NCI-H1092 (cell line): Measurements from ENCODE around the gene FCAR.
"Not testable (repeated sequence)": the region's sequence is repeated elsewhere in the genome, so short reads cannot be mapped to it uniquely, and the experiment has no call there.

ENCODE experiments used
- DNase-seq: peaks from one replicate; lab custom pipeline; 2025; lab: John Stamatoyannopoulos, UW

Gene FCAR

DNA sequence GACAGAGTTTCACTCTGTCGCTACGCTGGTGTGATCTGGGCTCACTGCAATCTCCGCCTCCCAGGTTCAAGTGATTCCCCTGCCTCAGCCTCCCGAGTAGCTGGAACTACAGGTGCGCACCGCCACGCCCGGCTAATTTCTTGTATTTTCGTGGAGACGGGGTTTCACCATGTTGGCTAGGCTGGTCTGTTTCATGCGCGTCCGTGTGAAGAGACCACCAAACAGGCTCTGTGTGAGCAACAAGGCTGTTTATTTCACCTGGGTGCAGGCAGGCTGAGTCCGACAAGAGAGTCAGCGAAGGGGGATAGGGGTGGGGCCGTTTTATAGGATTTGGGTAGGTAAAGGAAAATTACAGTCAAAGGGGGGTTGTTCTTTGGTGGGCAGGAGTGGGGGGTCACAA, 20.1 kb downstream of the FCAR start:
- DNase-seq = not testable (repeated sequence)

DNA sequence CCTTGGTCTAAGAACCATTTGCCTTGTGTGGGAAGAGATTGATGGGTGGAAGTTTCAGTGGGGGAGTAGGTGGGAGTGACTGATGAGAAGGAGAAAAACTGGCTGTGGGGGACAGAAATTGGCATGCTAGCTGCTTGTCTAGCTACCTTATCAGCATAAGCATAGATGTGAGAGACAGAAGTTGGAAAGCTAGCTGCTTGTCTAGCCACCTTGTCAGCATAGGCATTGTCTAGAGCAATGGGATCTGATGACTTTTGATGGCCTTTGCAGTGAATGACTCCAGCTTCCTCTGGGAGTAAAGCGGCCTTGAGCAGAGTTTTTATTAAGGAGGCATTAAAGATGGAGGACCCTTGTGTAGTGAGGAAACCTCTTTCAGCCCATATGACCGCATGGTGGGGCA, 22.0 kb downstream of the FCAR start:
- no peak for DNase-seq

DNA sequence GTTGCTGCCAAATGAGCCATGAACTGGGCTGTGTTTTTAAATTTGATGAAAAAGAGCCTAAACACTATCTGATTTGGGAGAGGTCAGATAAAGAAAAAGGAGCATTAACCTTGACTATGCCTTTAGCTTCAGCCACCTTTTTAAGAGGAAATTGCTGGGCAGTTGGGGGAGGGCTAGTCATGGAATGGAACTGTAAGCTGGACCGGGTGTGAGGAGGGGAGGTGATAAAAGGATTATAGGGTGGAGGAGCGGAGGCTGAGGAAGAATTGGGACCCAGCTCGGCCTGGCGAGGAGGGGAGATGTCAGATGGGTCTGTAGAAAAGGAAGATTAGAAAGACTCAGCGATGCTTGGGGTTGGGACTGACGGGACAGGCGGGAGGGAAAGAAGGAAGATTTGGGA, 24.6 kb downstream of the FCAR start:
- not testable (repeated sequence) for DNase-seq

DNA sequence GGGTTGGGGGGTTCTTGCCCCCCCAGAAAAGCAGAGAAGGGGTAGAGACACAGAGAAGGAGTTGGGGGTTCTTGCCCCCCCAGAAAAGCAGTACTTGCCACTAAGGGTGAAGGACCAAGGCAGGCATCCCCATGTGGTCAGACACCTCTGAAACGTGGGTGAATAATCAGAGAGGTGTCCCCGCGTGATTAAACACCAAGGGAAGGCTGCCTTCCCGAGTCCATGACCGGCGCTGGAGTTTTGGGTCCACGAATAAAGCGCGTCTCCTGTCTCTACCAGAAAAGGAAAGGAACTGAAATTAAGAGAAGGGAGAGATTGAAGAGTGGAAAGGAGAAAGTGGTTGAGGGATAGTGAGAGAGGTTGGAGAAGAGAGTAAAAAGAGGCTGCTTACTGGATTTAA, 25.6 kb downstream of the FCAR start:
- not testable (repeated sequence) for DNase-seq

DNA sequence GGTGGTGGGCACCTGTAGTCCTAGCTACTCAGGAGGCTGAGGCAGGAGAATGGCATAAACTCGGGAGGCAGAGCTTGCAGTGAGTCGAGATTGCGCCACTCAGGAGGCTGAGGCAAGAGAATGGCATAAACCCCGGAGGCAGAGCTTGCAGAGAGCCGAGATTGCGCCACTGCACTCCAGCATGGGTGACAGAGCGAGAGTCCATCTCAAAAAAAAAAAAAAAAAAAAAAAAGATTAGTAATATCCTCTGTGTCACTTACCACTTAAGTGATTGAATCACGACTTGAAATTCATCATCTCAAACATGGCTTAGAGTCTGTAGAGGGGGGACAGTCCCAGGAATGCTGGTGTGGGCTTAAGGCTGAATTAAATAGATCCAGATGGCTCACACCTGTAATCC, 27.1 kb downstream of the FCAR start:
- DNase-seq = not testable (repeated sequence)

DNA sequence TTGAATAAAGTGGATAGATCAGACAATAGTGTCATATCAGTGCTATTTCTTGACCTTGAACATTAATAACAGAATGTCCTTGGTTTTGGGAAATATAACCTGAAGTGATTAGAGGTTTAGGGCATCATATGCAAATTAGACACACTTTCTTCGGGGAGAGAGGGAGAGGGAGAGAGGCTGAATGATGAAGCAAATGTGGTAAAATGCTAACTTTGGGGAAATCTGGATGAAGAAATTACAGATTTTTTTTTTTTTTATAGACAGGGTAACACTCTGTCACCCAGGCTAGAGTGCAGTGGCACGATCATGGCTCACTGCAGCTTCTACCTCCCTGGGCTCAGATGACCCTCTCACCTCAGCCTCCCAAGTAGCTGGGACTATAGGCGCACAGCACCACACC, 28.0 kb downstream of the FCAR start:
- no peak for DNase-seq

DNA sequence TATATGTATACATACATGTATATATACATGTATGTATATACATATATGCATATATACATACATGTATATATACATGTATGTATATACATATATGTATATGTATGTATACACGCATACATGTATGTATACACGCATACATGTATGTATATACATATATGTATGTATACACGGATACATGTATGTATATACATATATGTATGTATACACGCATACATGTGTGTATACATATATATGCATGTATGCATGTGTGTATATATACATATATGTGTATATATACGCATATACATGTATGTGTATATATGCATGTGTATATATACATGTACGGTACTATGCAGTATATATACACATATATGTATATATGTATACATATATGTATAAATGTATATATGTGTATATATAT, 29.3 kb downstream of the FCAR start:
- no peak for DNase-seq

DNA sequence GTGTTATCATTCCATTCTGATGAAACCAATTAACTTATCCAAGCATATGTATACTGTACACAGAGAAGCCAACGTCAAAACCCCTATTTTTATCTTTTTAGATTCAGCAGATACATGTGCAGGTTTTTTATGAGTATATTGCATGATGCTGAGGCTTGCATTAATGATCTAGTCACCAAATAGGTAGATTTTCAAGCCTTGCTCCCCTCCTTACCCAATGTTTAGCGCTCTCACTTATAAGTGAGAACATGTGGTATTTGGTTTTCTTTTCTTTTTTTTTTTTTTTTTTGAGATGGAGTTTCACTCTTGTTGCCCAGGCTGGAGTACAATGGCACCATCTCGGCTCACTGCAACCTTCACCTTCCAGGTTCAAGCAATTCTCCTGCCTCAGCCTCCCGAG, 30.2 kb downstream of the FCAR start:
- not testable (repeated sequence) for DNase-seq

DNA sequence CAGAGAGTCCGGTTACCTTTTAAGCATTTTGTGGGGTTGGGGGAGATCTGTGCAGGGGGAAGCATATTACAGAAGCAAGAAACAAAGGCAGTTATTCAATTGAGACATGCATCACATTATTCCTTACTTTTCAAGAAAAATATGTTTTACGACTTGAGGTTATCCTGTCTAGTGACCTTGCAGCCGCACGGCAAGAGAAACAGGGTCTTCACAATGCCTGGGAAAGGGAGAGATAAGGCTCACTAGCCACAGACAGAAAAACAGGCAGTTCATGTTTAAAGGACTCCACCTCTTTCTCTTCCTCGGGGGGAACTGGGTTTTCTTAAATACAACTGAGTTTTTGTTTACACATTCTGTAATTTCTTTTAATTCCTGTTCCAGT, 31.4 kb downstream of the FCAR start:
- DNase-seq = no peak

DNA sequence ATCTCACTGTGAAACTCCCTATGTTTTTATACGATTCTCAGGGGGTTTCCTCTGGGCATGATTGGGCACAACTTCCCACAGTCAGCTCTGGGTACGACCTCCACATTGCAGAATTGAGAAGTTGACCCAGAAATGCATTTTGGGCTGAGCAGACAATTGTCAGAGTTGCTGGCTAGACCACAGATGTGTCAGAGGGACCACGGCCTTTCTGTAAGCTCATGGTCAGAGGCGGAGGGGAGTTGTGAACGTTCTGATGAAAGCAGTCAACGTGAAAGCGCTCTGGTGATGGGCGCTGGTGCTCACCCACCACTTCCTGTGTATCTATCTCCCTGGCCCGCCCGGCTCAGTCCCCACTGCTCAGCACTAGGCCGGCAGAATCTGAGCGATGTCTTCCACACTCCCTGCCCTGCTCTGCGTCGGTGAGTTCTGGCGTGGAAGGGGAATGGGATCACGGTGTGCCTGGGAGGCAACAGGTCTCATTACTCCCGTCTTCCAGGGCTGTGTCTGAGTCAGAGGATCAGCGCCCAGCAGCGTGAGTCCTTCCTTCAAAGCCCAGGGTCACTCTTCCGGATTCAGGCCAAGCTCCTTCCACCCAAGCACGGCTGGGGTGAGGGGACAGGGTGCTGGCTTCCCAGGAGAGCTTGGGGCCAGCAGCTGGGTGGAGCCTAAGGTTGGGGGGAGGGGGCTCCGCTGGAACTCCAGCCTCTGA, 31.9 kb downstream of the FCAR start, which contains the start of gene NCR1:
Gene NCR1 (plus strand): TSS at position 346 of the 709 bp plus-strand sequence. CDS start 40 bp downstream, at position 386.
- DNase-seq = no peak

DNA sequence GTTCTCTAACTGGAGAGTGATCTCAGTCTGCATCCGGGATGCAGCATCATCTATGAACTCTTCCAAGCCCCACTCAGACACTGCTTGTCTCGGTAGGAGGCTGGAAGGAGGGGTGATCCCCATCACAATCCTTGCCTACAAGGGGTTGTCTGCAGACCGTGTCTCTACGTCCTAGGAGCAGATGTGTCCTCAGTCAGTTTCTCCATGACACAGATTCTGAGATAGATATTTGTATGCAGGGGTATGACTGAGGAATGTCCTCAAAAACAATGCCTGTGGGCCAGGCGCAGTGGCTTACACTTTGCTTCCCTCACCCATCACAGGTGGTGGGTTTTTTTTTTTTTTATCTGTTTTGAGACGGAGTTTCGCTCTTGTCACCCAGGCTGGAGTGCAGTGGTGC, 32.8 kb downstream of the FCAR start:
- no peak for DNase-seq

DNA sequence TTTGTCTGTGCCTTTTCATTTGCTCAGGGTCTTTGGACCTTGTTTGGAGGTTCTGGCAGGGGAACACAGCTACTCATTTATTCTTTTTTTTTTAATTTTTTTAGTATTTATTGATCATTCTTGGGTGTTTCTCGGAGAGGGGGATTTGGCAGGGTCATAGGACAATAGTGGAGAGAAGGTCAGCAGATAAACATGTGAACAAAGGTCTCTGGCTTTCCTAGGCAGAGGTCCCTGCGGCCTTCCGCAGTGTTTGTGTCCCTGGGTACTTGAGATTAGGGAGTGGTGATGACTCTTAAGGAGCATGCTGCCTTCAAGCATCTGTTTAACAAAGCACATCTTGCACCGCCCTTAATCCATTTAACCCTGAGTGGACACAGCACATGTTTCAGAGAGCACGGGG, 33.9 kb downstream of the FCAR start:
- not testable (repeated sequence) for DNase-seq

DNA sequence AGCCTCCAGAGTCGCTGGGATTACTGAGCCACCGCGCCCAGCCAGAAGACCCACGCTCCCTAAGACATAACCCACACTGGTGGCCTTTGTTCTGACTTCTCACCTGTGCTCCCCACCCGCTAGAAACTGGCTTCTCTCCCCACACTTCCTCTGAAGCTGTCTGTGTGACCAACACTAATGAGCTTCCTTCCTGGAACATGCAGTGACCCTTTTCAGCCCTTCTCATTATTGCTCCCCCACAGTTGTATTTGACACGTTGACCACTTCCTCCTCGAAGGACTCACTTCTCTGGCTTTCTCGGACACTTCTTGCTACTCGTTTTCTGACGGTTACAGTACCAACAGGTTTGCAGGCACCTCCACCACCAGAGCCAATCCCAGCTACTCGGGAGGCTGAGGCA, 42.8 kb downstream of the FCAR start:
- DNase-seq = no peak

DNA sequence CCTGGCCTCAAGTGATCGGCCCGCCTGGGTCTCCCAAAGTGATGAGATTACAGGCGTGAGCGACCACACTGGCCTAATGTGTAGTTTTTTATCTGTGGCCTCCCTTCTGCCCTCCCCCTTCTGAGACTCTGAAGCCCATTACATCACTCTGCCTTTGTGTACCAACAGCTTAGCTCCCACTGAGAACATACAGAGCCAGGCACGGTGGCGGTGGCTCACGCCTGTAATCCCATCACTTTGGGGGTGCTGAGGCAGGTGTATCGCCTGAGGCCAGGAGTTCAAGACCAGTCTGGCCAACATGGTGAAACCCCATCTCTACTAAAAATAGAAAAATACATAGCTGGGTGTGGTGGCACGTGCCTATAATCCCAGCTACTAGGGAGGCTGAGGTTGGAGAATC, 44.5 kb downstream of the FCAR start:
- no peak for DNase-seq

DNA sequence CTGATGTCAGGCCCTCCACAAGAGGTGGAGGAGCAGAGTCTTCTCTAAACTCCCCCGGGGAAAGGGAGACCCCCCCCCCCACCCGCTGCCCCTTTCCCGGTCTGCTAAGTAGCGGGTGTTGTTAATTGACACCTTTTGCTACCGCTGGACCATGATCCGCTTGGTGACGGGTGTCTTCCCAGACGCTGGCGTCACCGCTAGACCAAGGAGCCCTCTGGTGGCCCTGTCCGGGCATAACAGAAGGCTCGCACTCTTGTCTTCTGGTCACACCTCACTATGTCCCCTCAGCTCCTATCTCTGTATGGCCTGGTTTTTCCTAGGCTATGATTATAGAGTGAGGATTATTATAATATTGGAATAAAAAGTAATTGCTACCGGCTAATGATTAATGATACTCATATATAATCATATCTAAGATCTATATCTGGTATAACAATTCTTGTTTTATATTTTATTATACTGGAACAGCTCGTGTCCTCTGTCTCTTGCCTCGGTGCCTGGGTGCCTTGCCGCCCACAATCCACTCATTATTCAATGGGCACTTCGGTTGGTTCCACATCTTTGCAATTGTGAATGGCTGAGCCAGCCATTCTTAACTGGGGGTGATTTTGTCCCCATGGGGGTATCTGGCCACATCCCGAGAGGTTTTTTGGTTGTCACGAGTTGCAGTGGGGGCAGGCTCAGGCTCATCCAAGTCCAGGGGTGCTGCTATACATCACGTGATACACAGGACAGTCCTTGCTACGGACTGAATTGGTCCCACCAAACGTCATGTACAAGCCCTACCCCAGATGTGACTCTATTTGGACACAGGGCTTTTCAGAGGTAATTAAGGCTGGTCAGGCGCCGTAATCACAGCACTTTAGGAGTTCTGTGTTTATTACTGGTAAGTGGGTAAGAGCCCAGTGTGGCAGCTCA, 45.9 kb downstream of the FCAR start:
- DNase-seq = not testable (repeated sequence)

DNA sequence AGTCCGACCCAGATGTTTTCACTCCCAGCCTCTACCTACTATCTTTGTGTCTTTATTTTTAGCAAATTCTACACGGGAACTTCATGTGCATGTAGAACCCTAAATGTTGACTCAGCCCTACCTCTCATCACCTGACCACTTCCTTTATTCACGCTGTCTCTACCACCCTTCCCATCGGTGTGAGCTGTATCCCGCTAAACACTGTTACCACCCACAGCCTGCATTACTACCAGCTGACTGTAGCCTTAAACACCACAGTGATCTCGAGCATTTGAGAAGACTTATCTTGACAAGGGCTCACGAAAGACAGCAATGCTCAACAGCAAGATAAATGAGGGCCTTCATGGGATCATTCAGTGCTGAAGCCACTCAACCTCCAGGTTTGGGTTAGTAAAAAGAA, 47.0 kb downstream of the FCAR start:
- no peak for DNase-seq

DNA sequence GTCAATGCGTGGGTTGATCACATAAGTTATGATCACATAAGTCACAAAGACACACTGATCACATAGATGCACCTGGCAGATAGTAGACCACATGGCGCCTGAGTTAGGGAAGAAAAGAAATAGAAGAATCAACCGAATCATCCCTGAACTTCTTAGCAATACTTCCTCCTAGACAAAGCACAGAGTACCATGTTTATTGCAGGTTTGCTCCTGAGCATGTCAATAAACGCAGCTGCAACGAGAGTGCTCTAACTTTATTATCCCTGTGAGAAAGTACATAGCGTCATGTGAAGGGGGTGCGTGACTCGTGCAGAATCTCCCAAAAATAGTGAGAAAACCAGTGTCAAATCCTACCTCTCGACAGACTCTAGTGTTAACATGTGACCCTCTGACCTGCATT, 49.2 kb downstream of the FCAR start:
- no peak for DNase-seq

DNA sequence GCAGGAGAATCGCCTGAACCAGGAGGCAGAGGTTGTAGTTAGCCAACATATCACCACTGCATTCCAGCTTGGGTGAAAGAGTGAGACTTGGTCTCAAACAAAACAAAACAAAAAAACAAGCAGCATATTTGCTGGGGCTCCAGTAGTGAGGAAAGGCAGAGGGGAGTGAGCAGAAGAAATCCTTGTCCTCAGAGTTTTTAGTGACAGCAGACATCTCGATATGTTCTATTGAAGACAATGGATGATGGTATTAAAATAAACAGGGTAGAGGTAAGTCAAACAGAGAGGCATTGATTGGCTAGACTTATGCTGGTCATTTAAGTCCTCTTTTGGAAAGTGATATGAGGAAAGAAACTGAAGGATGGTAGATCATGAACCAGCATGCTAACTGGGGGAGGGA, 54.3 kb downstream of the FCAR start:
- DNase-seq = no peak

DNA sequence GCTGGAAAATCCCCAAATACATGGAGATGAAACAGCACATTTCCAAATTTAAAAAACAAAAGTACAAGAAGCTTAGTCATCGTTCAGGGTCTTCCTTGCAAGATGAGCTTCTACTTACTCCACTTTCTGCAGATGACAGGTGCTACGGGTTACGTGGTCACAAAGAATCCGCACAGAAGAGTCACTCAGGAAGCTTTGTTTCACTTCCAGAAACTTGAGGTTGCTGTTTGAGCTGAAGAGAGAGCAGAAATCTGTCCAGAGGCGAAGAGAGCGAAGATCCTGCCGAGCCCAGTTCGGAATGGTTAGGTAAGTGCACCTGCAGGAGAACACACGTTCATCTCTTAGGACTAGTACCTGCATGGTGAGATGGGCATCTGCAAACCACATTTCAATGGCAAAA, 63.9 kb downstream of the FCAR start:
- no peak for DNase-seq

DNA sequence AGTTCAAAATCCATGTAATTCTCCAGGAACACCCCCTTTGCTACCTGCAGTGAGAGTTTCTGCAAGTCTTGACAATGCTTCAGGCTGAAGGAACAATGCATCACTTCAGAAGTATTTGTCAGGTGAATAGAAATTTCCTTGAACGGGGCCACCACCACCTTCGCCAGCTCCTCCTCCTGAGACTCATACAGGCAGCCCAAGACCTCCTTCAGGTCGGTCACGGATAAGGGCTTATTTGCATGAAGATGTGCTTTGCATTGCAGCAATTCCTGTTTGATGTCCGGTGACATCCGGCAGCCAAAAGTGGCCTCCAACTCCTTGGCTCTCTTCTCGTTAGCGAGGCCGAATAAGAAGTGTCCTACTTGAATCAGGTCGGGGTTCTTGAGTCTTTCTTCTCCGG, 64.9 kb downstream of the FCAR start:
- DNase-seq = no peak

DNA sequence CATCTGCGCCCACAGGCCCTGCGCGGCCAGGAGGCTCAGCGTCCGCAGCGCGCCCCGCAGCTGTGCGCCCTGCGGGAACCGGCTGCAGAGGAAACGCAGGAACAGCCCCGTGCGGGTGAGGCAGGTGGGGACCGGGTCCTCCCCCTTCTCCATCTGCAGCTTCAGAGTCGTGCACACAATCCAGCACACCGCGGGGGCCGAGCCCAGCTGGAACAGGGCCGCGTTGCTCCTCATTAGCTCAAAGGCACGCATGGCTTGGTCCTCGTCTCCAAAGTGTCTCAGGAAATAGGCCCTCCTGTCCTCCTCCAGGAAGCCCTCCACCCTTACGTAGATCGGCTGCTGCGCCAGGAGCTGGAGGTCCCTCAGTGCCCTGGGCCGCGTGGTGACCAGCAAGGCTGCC, 65.5 kb downstream of the FCAR start:
- not testable (repeated sequence) for DNase-seq
